GM19351 (cell line): Measurements from ENCODE around the gene LAMA5.

Experiments used
- ATAC-seq: cut with Tn5 transposase; IDR thresholded peaks from one replicate; pipeline ENCODE4 v1.9.1; 2021; ENCODE audit warnings: mild to moderate bottlenecking, moderate library complexity; ENCODE audit not compliant: unreplicated experiment

LAMA5 gene

DNA sequence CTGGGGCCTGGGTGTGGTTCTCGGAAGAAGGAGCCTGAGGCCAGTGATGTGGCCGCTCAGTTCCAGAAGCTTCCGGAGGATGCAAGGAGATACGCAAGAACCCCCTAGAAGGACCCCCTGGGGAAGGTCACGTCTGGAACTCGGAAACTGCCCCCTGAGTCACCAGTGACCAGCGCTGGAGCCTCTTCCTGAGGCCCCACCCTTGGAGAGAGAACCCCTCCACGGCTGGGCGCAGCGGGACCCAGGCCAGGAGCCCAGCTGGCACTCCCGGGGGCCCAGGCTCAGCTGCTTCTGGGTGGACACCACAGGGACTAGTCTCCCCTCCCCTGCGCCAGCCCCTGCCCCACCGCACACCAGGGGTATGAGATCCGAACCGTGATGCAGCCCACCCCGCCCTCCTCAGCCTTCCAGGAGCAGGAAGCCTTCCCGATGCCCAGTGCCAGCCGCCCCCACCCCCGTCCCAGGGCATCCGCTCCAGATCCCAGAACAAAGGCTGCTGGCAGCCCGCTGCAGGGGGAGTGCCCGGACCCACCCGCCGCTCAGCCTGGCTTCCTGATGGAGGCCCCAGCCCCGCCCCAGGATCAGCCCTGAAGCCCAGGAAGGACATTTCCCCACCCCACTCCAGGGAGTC, 7.5 kb downstream of the LAMA5 start:
- ATAC-seq = no peak

GRCh38 chr20:62359043-62359490, 8.0 kb downstream of the LAMA5 start:
- ATAC-seq = no peak

DNA sequence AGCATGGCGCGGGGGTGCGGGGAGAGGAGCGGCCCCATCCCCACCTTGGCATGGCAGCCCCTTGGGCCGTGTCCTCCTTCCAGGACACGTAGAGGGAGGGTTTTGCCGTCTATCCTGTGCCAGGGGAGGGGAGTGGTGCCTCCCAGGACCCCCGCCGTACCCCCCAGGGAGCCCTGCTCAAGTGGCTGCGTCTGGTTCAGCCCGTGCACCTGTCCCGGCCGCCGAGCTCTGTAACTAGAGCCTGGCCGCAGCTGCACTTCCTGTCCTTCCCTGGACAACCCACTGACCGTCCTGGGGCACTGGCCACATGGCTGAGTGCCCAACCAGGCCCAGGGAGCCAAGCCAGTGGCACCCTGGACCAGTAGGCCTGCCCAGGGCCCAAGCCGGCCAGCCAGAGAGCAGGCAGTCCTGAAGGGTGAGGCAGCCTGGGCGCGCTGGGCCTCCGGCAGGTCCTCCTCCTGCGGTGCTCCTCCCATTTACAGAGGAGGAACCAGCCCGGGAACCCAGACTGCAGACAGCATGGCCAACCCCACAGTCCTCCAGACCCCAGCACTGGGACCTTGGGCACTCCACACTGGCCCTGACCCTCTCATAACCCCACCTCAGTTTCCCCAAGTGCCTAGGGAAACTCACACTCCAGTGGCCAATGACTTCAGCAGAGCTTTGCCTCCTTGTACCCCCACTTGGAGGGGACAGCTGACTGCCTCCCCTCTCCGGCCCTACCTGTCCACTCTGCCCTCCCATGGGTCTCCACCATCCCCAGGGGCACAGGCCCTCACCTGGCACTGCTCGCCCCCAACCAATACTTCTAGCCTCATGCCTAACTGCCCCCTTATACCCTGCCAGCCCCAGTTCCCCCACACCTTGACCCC, 8.7 kb downstream of the LAMA5 start:
- ATAC-seq = no peak

DNA sequence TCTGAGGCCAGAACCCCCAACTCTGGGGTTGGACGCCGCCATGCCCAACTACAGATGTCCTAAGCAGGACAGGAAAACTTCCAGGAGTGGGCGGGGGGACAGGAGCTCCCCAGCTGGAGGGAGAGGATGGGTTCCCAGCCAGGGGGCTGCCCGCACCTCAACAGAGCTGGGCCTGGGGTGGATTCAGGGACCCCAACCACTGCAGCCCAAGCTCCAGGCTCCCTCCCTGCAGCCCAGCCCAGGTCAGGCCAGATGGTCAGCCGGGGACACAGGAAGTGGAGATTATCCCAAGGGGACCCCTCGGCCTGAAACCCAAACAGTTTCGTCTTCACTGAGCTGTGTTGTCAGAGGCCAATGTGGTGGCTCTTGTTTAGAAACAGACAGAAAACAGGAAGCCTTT, 9.4 kb downstream of the LAMA5 start:
- no peak for ATAC-seq

GRCh38 chr20:62357187-62357667, 9.9 kb downstream of the LAMA5 start:
- no peak for ATAC-seq

GRCh38 chr20:62356589-62357186, 10.4 kb downstream of the LAMA5 start:
- ATAC-seq = no peak

GRCh38 chr20:62355878-62356588, 11.1 kb downstream of the LAMA5 start:
- ATAC-seq = no peak

- no peak for ATAC-seq
These were observed 11.6 kb downstream of the LAMA5 start for GRCh38 chr20:62355516-62355877.

GRCh38 chr20:62354811-62355341, 12.2 kb downstream of the LAMA5 start:
- ATAC-seq = no peak

DNA sequence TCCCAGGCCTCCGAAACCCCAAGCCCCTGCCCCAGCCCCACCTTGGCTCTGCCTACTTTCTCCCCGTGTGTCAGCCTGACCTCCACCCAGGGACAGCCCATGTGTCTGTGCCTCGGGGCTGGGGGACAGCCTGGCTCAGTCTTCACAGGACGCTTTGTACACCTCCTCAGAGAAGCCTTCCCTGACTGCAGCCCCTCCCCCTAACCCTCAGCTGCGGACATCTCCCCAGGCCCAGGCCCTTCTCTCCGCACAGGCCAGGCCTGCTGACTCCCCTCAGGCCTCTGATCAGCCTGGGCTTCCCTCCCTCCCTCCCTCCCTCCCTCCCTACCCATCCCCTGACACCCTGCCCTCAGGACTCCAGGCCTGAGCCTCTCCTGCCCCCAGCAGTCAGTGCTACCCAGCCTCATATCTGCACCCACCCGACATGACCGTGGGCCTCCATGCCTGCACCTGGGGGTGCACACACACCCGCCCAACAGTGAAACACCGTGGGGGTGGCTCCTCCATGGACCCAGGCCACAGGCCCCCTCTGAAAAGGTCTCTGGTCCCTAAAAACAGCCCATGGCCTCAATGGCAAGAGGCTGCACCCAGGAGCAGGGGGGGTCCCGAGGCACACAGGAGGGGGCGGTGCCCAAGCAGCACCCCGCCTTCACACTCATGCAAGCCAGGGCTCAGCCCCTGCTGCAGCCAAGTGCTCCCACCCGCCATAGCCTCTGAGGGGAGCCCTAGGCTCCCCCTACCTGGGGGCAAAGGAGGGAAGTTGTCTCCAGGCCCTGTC, 12.9 kb downstream of the LAMA5 start:
- ATAC-seq = no peak

GRCh38 chr20:62353289-62354030, 13.7 kb downstream of the LAMA5 start:
- ATAC-seq = no peak

GRCh38 chr20:62352402-62353288, 14.5 kb downstream of the LAMA5 start:
- no peak for ATAC-seq

- ATAC-seq = no peak
These were observed 15.4 kb downstream of the LAMA5 start for GRCh38 chr20:62351469-62352401.

DNA sequence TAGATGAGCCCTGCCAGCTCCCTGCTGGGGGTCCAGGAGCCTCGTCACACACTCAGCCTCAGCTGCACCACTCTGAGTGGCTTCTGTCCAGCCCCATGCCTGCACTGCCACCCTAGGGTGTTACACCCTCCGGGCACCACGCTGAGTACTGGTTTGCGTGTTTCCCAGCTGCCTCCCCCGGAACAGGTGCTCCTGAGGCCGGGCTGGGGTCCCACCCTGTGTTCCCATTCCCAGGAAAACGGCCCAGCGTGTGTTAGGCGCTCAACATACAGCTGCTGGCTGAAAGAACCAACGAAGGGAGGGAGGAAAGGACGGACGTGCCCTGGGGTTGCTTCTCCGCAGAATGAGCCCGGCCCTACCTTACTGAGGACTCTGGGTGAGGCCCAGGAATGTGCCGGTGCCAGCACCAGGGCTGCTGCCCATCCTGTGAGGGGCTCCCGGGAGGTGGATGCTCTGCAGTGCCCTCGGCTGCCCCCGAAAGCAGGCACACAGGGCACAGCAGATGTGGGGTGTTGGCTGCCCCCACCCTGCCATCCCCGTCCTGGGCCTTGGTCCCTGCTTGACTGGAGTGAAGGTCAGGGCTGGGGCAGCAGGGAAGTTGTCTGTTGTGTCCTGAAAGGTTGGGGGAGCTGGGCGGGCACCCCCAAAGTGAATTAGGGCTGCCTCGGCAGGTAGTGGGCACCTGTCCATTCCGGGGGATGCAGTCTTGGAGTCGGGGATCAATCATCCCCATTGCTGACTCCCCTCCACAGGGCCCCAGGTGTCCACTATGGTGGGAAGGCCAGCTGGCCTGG, 16.3 kb downstream of the LAMA5 start:
- ATAC-seq = no peak

- ATAC-seq = no peak
These were observed 16.9 kb downstream of the LAMA5 start for GRCh38 chr20:62350098-62350628.

- no peak for ATAC-seq
These were observed 17.5 kb downstream of the LAMA5 start for GRCh38 chr20:62349556-62350097.
